GM13977 (cell line): Measurements from ENCODE around the gene GLE1.
A peak's percentile ranks its signal among the peaks of the same experiment; 100 is the strongest.
"Not testable (repeated sequence)": the region's sequence is repeated elsewhere in the genome, so short reads cannot be mapped to it uniquely, and the experiment has no call there.

Source experiments
- DNase-seq: peaks from one replicate; pipeline ENCODE4 v3.0.0; 2012; ENCODE audit warnings: low spot score
- in situ Hi-C: fragments of 300-500 bp; cut with MboI; formaldehyde crosslinking; loops from one replicate; pipeline ENCODE4 v1.12.0; 2022; ENCODE audit warnings: low sequenced_read_pairs, low pct_unique_long_range_greater_than_20kb, mixed read lengths, inconsistent platforms; ENCODE audit not compliant: unreplicated experiment
- TF ChIP-seq, protein P1 (sequence below): IDR thresholded peaks from 2 replicates; pipeline ENCODE4 v1.5.1; 2012; ENCODE audit warnings: mild to moderate bottlenecking, control low read depth; ENCODE audit not compliant: insufficient read depth; ENCODE audit errors: extremely low read depth, missing control alignments

GLE1 gene

DNA sequence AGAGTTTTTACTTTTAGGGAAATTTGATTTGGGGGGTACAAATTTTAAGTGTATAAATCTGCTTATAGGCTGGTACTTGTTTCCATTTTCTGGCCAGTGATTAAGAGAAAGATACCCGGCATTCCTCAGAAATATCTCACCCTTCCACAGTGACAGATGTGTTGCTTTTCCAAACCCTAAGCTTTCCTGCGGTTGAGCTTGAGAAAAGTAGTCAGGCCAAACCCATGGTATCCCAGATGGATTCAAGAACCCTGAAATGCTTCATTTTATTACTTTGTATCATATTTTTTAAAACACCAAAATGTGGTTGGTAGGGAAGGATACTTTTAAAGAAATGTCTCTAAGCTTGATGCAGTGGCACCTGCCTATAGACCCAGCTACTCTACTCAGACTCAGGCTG lies 71.4 kb downstream of the GLE1 start:
- TF ChIP-seq, protein P1, sequence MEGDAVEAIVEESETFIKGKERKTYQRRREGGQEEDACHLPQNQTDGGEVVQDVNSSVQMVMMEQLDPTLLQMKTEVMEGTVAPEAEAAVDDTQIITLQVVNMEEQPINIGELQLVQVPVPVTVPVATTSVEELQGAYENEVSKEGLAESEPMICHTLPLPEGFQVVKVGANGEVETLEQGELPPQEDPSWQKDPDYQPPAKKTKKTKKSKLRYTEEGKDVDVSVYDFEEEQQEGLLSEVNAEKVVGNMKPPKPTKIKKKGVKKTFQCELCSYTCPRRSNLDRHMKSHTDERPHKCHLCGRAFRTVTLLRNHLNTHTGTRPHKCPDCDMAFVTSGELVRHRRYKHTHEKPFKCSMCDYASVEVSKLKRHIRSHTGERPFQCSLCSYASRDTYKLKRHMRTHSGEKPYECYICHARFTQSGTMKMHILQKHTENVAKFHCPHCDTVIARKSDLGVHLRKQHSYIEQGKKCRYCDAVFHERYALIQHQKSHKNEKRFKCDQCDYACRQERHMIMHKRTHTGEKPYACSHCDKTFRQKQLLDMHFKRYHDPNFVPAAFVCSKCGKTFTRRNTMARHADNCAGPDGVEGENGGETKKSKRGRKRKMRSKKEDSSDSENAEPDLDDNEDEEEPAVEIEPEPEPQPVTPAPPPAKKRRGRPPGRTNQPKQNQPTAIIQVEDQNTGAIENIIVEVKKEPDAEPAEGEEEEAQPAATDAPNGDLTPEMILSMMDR, result no peak
- in situ Hi-C loops, result no loop called here
- no peak for DNase-seq

DNA sequence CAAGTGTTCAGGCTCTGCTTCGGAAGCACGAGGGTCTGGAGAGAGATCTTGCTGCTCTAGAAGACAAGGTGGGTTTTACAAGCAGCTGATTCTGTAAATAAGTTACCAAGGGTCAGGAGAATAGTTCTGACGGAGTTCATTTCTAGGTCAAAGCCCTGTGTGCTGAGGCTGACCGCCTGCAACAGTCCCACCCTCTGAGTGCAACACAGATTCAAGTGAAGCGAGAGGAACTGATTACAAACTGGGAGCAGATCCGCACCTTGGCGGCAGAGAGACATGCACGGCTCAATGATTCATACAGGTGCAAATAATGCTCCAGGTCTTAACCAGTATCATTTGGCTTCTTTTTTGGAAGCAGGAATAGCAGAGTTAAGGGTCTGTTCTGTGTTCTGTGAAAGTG lies 72.7 kb downstream of the GLE1 start:
- TF ChIP-seq, protein P1, result no peak

DNA sequence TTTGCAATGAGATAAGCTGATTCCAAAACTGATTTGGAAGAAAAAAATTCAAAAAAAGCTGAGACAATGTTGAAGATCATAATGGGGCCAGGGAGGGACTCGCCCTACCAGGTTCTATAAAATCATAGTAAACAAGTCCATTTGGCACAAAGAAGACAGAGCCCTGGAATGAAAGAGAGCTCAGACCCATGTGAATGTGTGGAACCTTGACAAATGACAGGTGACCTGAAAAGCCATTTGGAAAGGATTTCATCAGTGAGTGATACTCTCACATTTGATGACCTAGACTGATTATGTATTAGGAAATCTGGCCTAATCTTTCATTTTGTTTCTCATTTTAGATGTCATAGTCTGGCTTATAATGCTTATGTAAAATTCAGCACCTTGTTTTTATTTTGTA lies 74.7 kb downstream of the GLE1 start:
- DNase-seq, result no peak
- TF ChIP-seq, protein P1, result no peak
- in situ Hi-C loops, result no loop called here

More for the DNA sequence above, 72.7 kb downstream of the GLE1 start:
- in situ Hi-C loops, result no loop called here
- DNase-seq, result no peak

DNA sequence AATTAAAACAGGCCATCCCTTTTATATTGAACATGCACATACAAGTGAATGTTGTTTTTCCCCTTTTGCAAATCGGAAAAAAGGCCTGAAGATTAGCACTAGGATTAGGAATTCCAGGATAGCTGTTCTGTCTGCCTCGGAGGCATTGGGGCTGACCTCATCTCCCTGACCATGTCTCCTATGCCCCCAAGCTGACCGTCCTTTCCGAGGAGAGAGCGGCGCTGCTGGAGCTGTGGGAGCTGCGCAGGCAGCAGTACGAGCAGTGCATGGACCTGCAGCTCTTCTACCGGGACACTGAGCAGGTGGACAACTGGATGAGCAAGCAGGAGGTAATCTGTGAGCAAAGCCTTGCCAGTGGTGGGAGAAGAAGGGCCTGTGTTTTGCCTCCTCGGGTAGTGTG lies 76.2 kb downstream of the GLE1 start:
- TF ChIP-seq, protein P1, result no peak
- DNase-seq, result no peak
- in situ Hi-C loops, result no loop called here

DNA sequence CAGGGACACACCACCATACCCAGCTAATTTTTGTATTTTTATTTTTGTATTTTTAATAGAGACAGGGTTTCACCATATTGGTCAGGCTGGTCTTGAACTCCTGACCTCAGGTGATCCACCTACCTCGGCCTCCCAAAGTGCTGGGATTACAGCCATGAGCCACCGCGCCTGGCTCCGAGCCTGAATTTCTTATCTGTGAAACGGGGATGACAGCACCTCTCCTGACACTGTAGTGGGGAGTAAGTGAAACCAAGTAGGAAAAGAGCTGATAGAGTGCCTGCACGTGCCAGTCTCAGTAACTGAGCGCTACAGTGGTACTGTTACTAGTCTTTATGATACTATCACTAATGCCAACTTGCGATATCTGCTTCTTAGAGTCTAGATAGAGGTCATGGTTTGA lies 80.6 kb downstream of the GLE1 start:
- in situ Hi-C loops, DNase-seq: not testable (repeated sequence)

DNA sequence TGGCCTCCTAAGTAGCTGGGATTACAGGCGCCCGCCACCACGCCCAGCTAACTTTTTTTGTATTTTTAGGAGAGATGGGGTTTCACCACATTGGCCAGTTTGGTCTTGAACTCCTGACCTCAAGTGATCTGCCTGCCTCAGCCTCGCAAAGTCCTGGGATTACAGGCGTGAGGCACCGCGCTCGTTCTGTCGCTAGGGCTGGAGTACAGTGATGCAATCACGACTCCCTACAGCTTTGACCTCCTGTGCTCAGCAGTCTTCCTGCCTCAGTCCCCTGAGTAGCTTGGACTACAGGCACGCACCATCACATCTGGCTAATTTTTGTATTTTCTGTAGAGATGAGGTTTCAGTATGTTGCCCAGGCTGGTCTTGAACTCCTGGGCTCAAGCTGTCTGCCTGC lies 82.4 kb downstream of the GLE1 start:
- in situ Hi-C loops, DNase-seq: not testable (repeated sequence)

DNA sequence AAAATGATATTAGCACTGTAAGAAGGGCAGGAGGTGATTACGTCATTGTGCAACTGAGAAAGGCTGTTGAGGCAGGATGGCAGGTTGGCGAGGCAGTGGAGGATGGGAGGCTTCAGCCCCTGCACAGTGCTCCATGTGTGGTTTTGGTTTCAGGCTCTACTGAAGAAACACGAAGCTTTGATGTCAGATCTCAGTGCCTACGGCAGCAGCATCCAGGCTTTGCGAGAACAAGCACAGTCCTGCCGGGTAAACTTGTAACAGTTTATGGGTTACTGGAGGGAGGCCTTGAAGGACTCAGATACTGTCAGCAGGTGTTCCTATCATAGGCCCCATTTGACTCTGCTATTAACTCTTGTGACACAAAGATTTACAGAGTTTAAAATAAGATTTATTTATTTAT lies 82.9 kb downstream of the GLE1 start:
- in situ Hi-C loops, result no loop called here
- peak; percentile 48 for DNase-seq
- TF ChIP-seq, protein P1, result no peak

DNA sequence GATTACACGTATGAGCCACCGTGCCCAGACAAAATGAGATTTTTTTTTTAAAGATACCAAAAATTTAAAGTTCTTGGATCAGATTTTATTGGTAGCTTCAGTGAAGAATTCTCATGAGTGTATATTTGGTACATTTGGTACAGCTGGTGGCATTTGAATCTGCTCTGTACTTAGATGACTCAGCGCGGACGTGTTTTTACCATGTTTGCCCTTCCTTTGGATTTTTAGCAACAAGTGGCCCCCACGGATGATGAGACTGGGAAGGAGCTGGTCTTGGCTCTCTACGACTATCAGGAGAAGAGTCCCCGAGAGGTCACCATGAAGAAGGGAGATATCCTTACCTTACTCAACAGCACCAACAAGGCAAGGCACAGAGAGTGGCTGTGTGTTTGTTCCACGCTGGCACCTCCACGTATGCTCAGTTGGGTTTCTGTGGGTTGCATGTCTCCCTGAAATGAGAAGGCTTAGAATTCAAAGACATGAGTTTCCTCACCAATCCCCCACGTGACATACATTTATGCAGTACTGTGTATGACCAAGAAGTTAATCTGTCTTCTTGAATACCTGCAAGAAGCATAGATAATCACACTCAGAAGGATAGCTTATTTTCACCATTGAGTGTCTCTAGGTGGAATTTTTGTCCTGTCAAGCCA lies 84.2 kb downstream of the GLE1 start:
- no peak for DNase-seq
- TF ChIP-seq, protein P1, result no peak
- in situ Hi-C loops, result no loop called here
